ENCODE measurements around the gene GNL3. TPM values are rescaled to one million over a fixed set of nuclear protein-coding genes. Genes with fewer than 3 reads are reported as not detected.

The GNL3 gene
- total RNA-seq, 4 donors from 2014 or later: 19.1 to 54.5 (median 37.4) TPM

GRCh38 chr3:52742418-52743041, 56.7 kb downstream of the GNL3 start:
- Histone ChIP-seq H3K4me1 (no peaks in the 10 kb centered on the region), H3K27me3 (no peaks in the 10 kb centered on the region), H3K36me3 (peaks cover 0 to 74% (median 30%) of the 10 kb centered on the region in 4 donors), H3K4me3 (no peak overlapping the region), H3K9me3 (no peaks in the 10 kb centered on the region), H3K27ac (no peak overlapping the region)
- 89 to 100% methylated on average over 1 to 3 of the region's 3 CpGs for WGBS, 2 donors (ENCODE audit: low coverage in 1 of 2)
- no peak for DNase-seq
- in situ Hi-C loops (cut with MboI; ENCODE audit: low pct_ligation_motif_present in 1 of 4, low pct_unique_long_range_greater_than_20kb in 1 of 4, low sequenced_read_pairs in 3 of 4): loop anchor here in 1 of 4 donors (25.0 kb wide), 1 partner anchor 320 kb away; no protein-coding TSS in a partner anchor
- TF ChIP-seq POLR2A (IDR thresholded peaks at IDR 0.05) (no peak), EP300 (IDR thresholded peaks at IDR 0.05; ENCODE audit: low read depth) (no peak), POLR2AphosphoS5 (IDR thresholded peaks at IDR 0.05) (no peak)
- TF ChIP-seq, protein P1, sequence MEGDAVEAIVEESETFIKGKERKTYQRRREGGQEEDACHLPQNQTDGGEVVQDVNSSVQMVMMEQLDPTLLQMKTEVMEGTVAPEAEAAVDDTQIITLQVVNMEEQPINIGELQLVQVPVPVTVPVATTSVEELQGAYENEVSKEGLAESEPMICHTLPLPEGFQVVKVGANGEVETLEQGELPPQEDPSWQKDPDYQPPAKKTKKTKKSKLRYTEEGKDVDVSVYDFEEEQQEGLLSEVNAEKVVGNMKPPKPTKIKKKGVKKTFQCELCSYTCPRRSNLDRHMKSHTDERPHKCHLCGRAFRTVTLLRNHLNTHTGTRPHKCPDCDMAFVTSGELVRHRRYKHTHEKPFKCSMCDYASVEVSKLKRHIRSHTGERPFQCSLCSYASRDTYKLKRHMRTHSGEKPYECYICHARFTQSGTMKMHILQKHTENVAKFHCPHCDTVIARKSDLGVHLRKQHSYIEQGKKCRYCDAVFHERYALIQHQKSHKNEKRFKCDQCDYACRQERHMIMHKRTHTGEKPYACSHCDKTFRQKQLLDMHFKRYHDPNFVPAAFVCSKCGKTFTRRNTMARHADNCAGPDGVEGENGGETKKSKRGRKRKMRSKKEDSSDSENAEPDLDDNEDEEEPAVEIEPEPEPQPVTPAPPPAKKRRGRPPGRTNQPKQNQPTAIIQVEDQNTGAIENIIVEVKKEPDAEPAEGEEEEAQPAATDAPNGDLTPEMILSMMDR (IDR thresholded peaks at IDR 0.05): peak in 4 of 5 experiments; percentile 36 to 50 (median 41)
- intact Hi-C loops (cut with DNase I; ENCODE audit: low total_unique reads): no loop called here

DNA sequence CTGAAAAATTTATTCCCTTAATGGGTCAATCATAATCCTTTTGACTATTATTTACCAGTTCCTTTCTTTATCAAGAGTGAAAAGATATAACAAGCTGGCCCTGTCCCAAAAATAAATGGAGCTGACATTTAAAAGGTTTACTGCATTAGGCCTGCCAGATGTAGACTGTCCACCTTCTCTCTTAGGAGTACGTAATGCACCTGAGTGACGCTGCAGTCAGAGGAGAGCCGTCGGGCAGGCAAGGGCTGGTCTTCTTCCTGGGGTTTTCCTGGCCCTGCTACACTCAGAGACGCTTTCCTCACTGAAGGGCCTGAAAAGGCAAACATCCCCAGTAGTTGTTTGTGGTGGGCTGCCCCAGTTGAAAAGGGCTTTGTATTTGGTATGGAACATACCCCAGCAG, 57.3 kb downstream of the GNL3 start:
- WGBS, 2 donors (ENCODE audit: low coverage in 1 of 2): 94% methylated on average over 5 of the region's 5 CpGs; no CpG with 5 or more reads in 1 of the 2 donors
- DNase-seq: no peak
- peaks cover 0 to 70% (median 30%) of the 10 kb centered on the region in 4 donors for H3K36me3 ChIP-seq
- H3K4me1 ChIP-seq: no peaks in the 10 kb centered on the region
- no peak overlapping the region for H3K27ac ChIP-seq
- intact Hi-C loops (cut with DNase I; ENCODE audit: low total_unique reads): no loop called here
- H3K9me3 ChIP-seq: no peaks in the 10 kb centered on the region
- H3K27me3 ChIP-seq: no peaks in the 10 kb centered on the region
- TF ChIP-seq EP300 (IDR thresholded peaks at IDR 0.05; ENCODE audit: low read depth) (no peak), POLR2A (IDR thresholded peaks at IDR 0.05) (no peak)
- TF ChIP-seq, protein P1 (IDR thresholded peaks at IDR 0.05): no peak
- no peak overlapping the region for H3K4me3 ChIP-seq
- in situ Hi-C loops (cut with MboI; ENCODE audit: low pct_ligation_motif_present in 1 of 4, low pct_unique_long_range_greater_than_20kb in 1 of 4, low sequenced_read_pairs in 3 of 4): loop anchor here in 1 of 4 donors (25.0 kb wide), 1 partner anchor 319 kb away; no protein-coding TSS in a partner anchor

DNA sequence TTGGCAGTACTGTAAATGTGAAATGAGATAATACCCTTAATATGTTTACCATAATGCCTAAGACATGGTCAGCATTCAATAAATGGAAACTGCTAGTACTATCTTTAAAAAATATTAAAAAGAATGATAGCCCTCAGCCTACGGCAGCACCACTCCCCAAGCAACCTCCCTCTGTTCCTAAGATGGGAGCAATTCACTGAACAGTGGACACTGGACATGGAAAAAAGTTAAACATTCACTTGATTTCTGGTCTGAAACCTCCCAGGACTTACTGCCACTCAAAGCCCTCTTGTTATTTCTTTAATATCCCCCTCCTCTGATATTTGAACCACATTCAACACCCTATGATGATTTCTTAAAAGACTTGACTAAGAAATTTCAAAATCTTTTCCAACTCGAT, 57.9 kb downstream of the GNL3 start:
- in situ Hi-C loops (cut with MboI; ENCODE audit: low pct_ligation_motif_present in 1 of 4, low pct_unique_long_range_greater_than_20kb in 1 of 4, low sequenced_read_pairs in 3 of 4): loop anchor here in 1 of 4 donors (25.0 kb wide), 1 partner anchor 319 kb away; no protein-coding TSS in a partner anchor
- intact Hi-C loops (cut with DNase I; ENCODE audit: low total_unique reads): no loop called here
- Histone ChIP-seq H3K36me3 (peaks cover 0 to 64% (median 28%) of the 10 kb centered on the region in 4 donors), H3K4me1 (no peaks in the 10 kb centered on the region), H3K9me3 (no peaks in the 10 kb centered on the region), H3K4me3 (no peak overlapping the region), H3K27me3 (no peaks in the 10 kb centered on the region), H3K27ac (no peak overlapping the region)
- TF ChIP-seq EP300 (IDR thresholded peaks at IDR 0.05; ENCODE audit: low read depth) (no peak), POLR2AphosphoS5 (IDR thresholded peaks at IDR 0.05) (no peak), POLR2A (IDR thresholded peaks at IDR 0.05) (no peak)
- TF ChIP-seq, protein P1 (IDR thresholded peaks at IDR 0.05): no peak
- WGBS, 2 donors (ENCODE audit: low coverage in 1 of 2): 88 to 91% methylated on average over 2 of the region's 2 CpGs
- DNase-seq: no peak

Small RNA genes within 50 kb of the gene (small RNA-seq; reads per million reads assigned to genes)
- 0 to 0.24 (median 0) reads per million in 4 donors for gene AC006254.2
- gene RF00569: 7,069 to 24,418 (median 11,838) reads per million in 4 donors
- 0 reads per million in 4 donors for gene RF01183
- gene SNORD19: 0 reads per million in 4 donors
- gene SNORD19B: 0 reads per million in 4 donors
- 2,498 to 5,513 (median 2,837) reads per million in 4 donors for gene SNORD69

Other genes starting within 250 kb of the GNL3 start
- 10 to 100 TPM in 1 of 4 donors, 1 to 10 TPM in 3; 1.2 to 21.7 (median 2.3) TPM for gene SEMA3G, start 240.9 kb upstream of the GNL3 start, total RNA-seq
- 10 to 100 TPM in 1 of 4 donors, 1 to 10 TPM in 1, not detected in 2; 7.1 to 10.4 TPM for gene TNNC1, start 232.0 kb upstream of the GNL3 start, total RNA-seq
- gene NISCH, start 230.4 kb upstream of the GNL3 start, total RNA-seq: 100 to 1,000 TPM in 2 of 4 donors, 10 to 100 TPM in 2; 72.0 to 137 (median 98.6) TPM
- 100 to 1,000 TPM in 1 of 4 donors, 10 to 100 TPM in 3; 42.6 to 152 (median 70.3) TPM for gene STAB1, start 190.7 kb upstream of the GNL3 start, total RNA-seq
- 10 to 100 TPM in 2 of 4 donors, 1 to 10 TPM in 1, not detected in 1; 5.5 to 16.7 (median 14.9) TPM for gene NT5DC2, start 152.2 kb upstream of the GNL3 start, total RNA-seq
- gene UQCC5, start 149.4 kb upstream of the GNL3 start, total RNA-seq: 10 to 100 TPM in 1 of 4 donors, 1 to 10 TPM in 2, not detected in 1; 2.6 to 22.1 (median 4.0) TPM
- 100 to 1,000 TPM in 2 of 4 donors, 10 to 100 TPM in 2; 60.3 to 335 (median 134) TPM for gene PBRM1, start 119 bp upstream of the GNL3 start, total RNA-seq
- 10 to 100 TPM in 3 of 4 donors, not detected in 1; 34.3 to 52.6 (median 37.2) TPM for gene GLT8D1, start 19.8 kb downstream of the GNL3 start, total RNA-seq
- gene SPCS1, start 20.1 kb downstream of the GNL3 start, total RNA-seq: 100 to 1,000 TPM in 2 of 4 donors, 10 to 100 TPM in 2; 24.3 to 120 (median 70.5) TPM
- 10 to 100 TPM; 14.6 to 35.0 (median 22.1) TPM for gene NEK4, start 84.9 kb downstream of the GNL3 start, total RNA-seq
- gene ITIH1, start 91.6 kb downstream of the GNL3 start, total RNA-seq: not detected
- 1 to 10 TPM in 1 of 4 donors, under 1 TPM in 1, not detected in 2; 0.27 to 1.6 TPM for gene ITIH3, start 108.8 kb downstream of the GNL3 start, total RNA-seq
- gene ITIH4, start 144.6 kb downstream of the GNL3 start, total RNA-seq: 1 to 10 TPM in 3 of 4 donors, under 1 TPM in 1; 0.60 to 9.5 (median 4.9) TPM
- 10 to 100 TPM in 2 of 4 donors, 1 to 10 TPM in 2; 3.0 to 26.5 (median 11.8) TPM for gene MUSTN1, start 149.0 kb downstream of the GNL3 start, total RNA-seq
- 10 to 100 TPM in 3 of 4 donors, 1 to 10 TPM in 1; 8.2 to 33.0 (median 16.4) TPM for gene STIMATE, start 211.5 kb downstream of the GNL3 start, total RNA-seq